Umbilical cord (tissue), 2 donors: Measurements from ENCODE around the gene ZNF124. TPM values are rescaled to one million over a fixed set of nuclear protein-coding genes. Genes with fewer than 3 reads are reported as not detected.
"Not testable (repeated sequence)": the region's sequence is repeated elsewhere in the genome, so short reads cannot be mapped to it uniquely, and the experiment has no call there.

Source experiments
- DNase-seq: peaks from one replicate; pipeline ENCODE4 v3.0.0-alpha.2; 2015; ENCODE audit warnings: low spot score
- total RNA-seq: library from RNA; depleted of rRNA; stranded (reverse); fragments of >200 nt; gene quantifications from one replicate; pipeline ENCODE4 v1.2.3, GENCODE V29; 2014; ENCODE audit warnings: low replicate concordance; ENCODE audit not compliant: insufficient read depth

The ZNF124 gene
- total RNA-seq, 1 donor from 2014 or later, result 93.4 TPM

GRCh38 chr1:247172996-247173395 is 1.2 kb upstream of the ZNF124 start:
- DNase-seq, result peak; percentile 10

- DNase-seq, result not testable (repeated sequence)
Observed at GRCh38 chr1:247171443-247171842, 377 bp downstream of the ZNF124 start.

- no peak for DNase-seq
Observed at GRCh38 chr1:247165674-247166073, 6.1 kb downstream of the ZNF124 start.

GRCh38 chr1:247164694-247165093 is 7.1 kb downstream of the ZNF124 start:
- no peak for DNase-seq

GRCh38 chr1:247156787-247157232 is 15.0 kb downstream of the ZNF124 start:
- no peak for DNase-seq

- no peak for DNase-seq
Observed at GRCh38 chr1:247147781-247148180, 24.0 kb downstream of the ZNF124 start.

GRCh38 chr1:247147120-247147519 is 24.7 kb downstream of the ZNF124 start:
- DNase-seq, result not testable (repeated sequence)

- DNase-seq, result no peak
Observed at GRCh38 chr1:247146671-247147070, 25.1 kb downstream of the ZNF124 start.

GRCh38 chr1:247145279-247145678 is 26.5 kb downstream of the ZNF124 start:
- no peak for DNase-seq

- DNase-seq, result not testable (repeated sequence)
Observed at GRCh38 chr1:247139557-247139956, 32.3 kb downstream of the ZNF124 start.

- DNase-seq, result no peak
Observed at GRCh38 chr1:247131236-247131635, 40.6 kb downstream of the ZNF124 start.

GRCh38 chr1:247127519-247128282 is 44.1 kb downstream of the ZNF124 start:
- not testable (repeated sequence) for DNase-seq

GRCh38 chr1:247126601-247127000 is 45.2 kb downstream of the ZNF124 start:
- DNase-seq, result not testable (repeated sequence)

- DNase-seq, result not testable (repeated sequence)
Observed at GRCh38 chr1:247126166-247126565, 45.7 kb downstream of the ZNF124 start.

GRCh38 chr1:247121382-247121781 is 50.4 kb downstream of the ZNF124 start:
- no peak for DNase-seq

- not testable (repeated sequence) for DNase-seq
Observed at GRCh38 chr1:247120408-247120668, 51.5 kb downstream of the ZNF124 start.

- DNase-seq, result no peak
Observed at GRCh38 chr1:247119600-247120407, 52.0 kb downstream of the ZNF124 start.

- peak; percentile 9 for DNase-seq
Observed at GRCh38 chr1:247118946-247119446, 52.8 kb downstream of the ZNF124 start.

- no peak for DNase-seq
Observed at GRCh38 chr1:247115545-247115944, 56.3 kb downstream of the ZNF124 start.

- no peak for DNase-seq
Observed at GRCh38 chr1:247115141-247115510, 56.7 kb downstream of the ZNF124 start.

GRCh38 chr1:247114351-247115140 is 57.3 kb downstream of the ZNF124 start:
- DNase-seq, result no peak

GRCh38 chr1:247113733-247114271 is 58.0 kb downstream of the ZNF124 start:
- no peak for DNase-seq
